Measurements from ENCODE around the gene MAGEB4. TPM values are rescaled to one million over a fixed set of nuclear protein-coding genes. Genes with fewer than 3 reads are reported as not detected.

The MAGEB4 gene
- polyA plus RNA-seq, 3 donors = not detected

DNA sequence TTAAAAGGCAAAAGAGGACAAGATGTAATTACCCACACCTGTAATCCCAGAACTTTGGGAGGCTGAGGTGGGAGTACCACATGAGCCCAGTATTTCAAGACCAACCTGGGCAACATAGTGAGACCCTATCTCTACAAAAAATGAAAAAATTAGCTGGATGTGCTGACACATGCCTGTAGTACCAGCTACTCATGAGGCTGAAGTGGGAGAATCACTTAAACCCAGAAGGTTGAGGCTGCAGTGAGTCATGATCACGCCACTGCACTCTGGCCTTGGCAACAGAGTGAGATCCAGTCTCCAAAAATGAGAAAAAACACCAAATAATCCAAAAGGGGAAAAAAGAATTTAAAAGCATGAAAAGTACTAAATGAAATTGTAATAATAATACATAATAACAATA, 36.6 kb downstream of the MAGEB4 start:
- DNase-seq (ENCODE audit: extremely low read depth in 1 of 11, low read depth in 9 of 11, low spot score in 4 of 11) = no peak

DNA sequence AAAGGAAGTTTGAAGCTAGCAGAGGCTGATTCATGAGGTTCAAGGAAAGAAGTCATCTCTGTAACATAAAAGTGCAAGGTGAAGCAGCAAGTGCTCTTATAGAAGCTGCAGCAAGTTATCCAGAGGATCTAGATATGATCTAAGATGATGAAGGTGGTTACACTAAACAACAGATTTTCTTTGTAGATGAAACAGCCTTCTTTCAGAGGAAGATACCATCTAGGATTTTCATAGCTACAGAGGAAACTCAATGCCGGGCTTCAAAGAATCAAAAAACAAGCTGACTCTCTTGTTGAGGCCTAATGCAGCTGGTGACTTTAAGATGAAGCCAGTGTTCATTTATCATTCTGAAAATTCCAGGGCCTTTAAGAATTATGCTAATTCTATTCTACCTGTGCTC, 38.6 kb downstream of the MAGEB4 start:
- no peak for DNase-seq (ENCODE audit: extremely low read depth in 1 of 11, low read depth in 9 of 11, low spot score in 4 of 11)

DNA sequence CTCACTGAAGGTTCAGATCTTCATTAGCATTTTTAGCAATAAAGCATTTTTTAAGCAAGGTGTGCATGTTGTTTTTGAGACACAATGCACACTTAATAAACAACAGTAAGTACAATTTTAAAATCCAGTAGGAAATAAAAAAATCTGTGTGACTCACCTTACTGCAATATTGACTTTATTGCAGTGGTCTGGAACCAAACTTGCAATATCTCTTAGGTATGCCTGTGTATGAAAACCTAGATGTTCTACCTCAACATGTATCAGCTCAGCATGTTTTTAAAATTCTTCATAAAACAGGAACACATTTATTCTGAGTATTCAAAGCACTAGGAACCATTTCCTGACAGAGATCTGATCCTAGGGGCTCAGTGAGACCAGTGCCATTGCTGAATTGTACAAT, 40.7 kb downstream of the MAGEB4 start:
- DNase-seq (ENCODE audit: extremely low read depth in 1 of 11, low read depth in 9 of 11, low spot score in 4 of 11) = no peak

DNA sequence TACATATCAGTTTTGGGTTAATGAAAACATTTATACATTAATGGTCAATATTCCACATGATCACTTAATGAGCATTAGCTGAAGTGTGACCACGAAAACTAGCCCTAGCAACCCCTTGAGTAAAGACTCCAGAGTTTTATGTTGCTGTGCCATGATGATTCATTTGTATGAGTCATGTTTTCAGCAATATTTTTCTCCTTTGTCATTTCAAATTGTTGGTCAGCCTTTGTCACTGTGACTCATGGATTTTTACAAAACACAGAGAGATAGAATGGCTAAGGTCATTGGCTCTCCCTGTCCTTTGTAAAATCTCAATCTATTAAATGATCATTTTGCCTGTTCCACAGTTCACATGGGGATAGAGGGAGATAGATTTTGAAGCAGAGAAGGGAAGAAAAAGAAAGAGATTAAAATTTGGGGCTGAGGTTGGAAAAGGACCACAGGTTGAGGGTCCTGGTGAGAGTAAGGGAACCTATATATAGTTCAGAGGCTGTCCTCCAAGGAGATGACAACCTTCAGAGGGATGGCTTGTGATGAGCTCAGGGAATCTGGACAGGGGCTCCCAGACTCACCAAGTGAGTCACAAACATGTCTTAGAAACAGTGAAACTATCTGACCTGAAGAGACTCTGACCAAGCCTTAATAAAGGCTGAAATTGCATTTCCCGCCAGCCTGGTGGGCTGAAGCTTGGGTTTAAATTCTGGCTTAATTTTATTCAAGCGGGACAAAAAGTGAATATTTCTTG, 41.8 kb downstream of the MAGEB4 start:
- no peak for DNase-seq (ENCODE audit: extremely low read depth in 1 of 11, low read depth in 9 of 11, low spot score in 4 of 11)

Other genes with a start within 250 kb of the MAGEB4 start
- gene MAGEB2, start 26.4 kb upstream of the MAGEB4 start, polyA plus RNA-seq (ENCODE audit: insufficient read length in 3 of 3) = not detected
- not detected for gene MAGEB3, start 11.3 kb upstream of the MAGEB4 start, polyA plus RNA-seq (ENCODE audit: insufficient read length in 3 of 3)
- gene MAGEB1, start 5.1 kb downstream of the MAGEB4 start, polyA plus RNA-seq (ENCODE audit: insufficient read length in 3 of 3) = not detected
- gene NR0B1, start 67.4 kb downstream of the MAGEB4 start, polyA plus RNA-seq (ENCODE audit: insufficient read length in 3 of 3) = under 1 TPM in 2 of 3 donors, not detected in 1; 0.32 to 0.41 TPM